ENCODE results near the gene FUT1. TPM values are rescaled to one million over a fixed set of nuclear protein-coding genes. Genes with fewer than 3 reads are reported as not detected.
A peak's percentile ranks its signal among the peaks of the same experiment; 100 is the strongest.

The FUT1 gene
- total RNA-seq, 1 experiment from 2014 or later: 30.5 TPM

- peaks cover 13% of the 10 kb centered on the region for H3K4me1 Mint-ChIP-seq (ENCODE audit: low read depth, unreplicated experiment)
- Histone ChIP-seq H3K9me3 (no peaks in the 10 kb centered on the region), H3K4me3 (ENCODE audit: low read depth, low read length) (no peak overlapping the region), H3K27me3 (replicated peaks; ENCODE audit: control insufficient read depth, insufficient read depth, low read length) (no peaks in the 10 kb centered on the region), H3K36me3 (ENCODE audit: control insufficient read depth, insufficient read depth, low read length) (no peaks in the 10 kb centered on the region), H3K4me1 (peaks cover 8% of the 10 kb centered on the region)
- CTCF ChIA-PET: interaction anchor here (0.5 to 3.5 kb wide), 32 partner anchors 9 to 332 kb away, joined by 3 to 77 read pairs (median 5); partner anchors contain the start of genes BCAT2, CA11, DHDH and GYS1
- POLR2A ChIA-PET: interaction anchor here (0.5 to 1.7 kb wide), 7 partner anchors 11 to 176 kb away, joined by 3 to 19 read pairs (median 4); partner anchors contain the start of genes BCAT2, HSD17B14 and SPHK2
- H3K36me3 Mint-ChIP-seq (ENCODE audit: insufficient read depth, unreplicated experiment): peaks cover 21% of the 10 kb centered on the region
- no peak for DNase-seq
- H3K4me3 Mint-ChIP-seq (ENCODE audit: unreplicated experiment): peak overlapping the region; percentile 83
- peak overlapping the region; percentile 79 for H3K27ac Mint-ChIP-seq (ENCODE audit: unreplicated experiment)
- H3K27me3 Mint-ChIP-seq (ENCODE audit: insufficient read depth, unreplicated experiment): no peaks in the 10 kb centered on the region
- no TSS peak for BruUV-seq (replicated peaks)
- H3K9me3 Mint-ChIP-seq (ENCODE audit: unreplicated experiment): no peaks in the 10 kb centered on the region
- no peak for TF ChIP-seq CTCF (IDR thresholded peaks at IDR 0.05; ENCODE audit: insufficient read depth in 1 of 2, low read depth in 1 of 2, low read length in 1 of 2, severe bottlenecking in 1 of 2, unreplicated experiment in 1 of 2)
- intact Hi-C loops (cut with micrococcal nuclease; ENCODE audit: unreplicated experiment): loop anchor here (1.0 to 2.0 kb wide), 4 partner anchors 12 to 175 kb away; partner anchors contain the start of gene BCAT2
These were observed 43.2 kb upstream of the FUT1 start for GRCh38 chr19:48795685-48796070.

DNA sequence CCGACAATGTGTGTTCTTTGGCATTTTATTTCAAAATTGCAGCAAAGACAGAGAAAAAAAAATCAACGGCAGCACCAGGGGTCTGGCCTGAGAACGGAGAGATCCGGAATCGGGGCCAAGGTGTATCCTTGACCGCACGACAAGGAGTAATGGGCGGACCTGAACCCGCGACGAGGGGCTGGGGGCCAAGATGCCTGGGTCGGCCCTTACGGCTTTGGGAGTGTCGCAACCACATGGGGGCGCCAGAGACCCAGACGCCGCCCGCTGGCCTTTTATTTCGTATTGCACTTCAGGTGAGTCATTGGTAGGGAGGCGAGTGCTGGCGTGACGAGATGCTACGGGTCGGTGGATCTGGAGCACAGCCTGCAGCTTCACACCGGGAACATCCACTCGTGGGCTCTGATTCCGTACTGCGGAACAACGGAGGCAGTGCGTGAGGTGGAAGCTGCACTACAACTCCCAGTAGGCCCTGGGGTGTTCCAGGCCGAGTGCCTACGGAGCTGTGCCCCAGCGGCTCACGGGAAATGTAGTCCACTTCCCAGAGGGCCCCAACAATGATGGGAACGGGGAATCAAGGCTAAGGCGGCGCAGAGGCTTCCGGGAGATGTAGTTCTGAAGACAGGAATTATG is 42.7 kb upstream of the FUT1 start:
- DNase-seq: peak; percentile 95
- Mint-ChIP-seq H3K4me3 (ENCODE audit: unreplicated experiment) (peak overlapping the region; percentile 83), H3K27ac (ENCODE audit: unreplicated experiment) (peak overlapping the region; percentile 79), H3K9me3 (ENCODE audit: unreplicated experiment) (no peaks in the 10 kb centered on the region), H3K4me1 (ENCODE audit: low read depth, unreplicated experiment) (peaks cover 13% of the 10 kb centered on the region), H3K36me3 (ENCODE audit: insufficient read depth, unreplicated experiment) (peaks cover 21% of the 10 kb centered on the region), H3K27me3 (ENCODE audit: insufficient read depth, unreplicated experiment) (no peaks in the 10 kb centered on the region)
- ChIA-PET CTCF (interaction anchor here (0.5 to 3.5 kb wide), 33 partner anchors 9 to 333 kb away, joined by 3 to 77 read pairs (median 5); partner anchors contain the start of genes BCAT2, CA11, DHDH and GYS1), POLR2A (interaction anchor here (0.5 to 1.7 kb wide), 7 partner anchors 12 to 176 kb away, joined by 3 to 19 read pairs (median 4); partner anchors contain the start of genes BCAT2, HSD17B14 and SPHK2)
- TF ChIP-seq CTCF (IDR thresholded peaks at IDR 0.05; ENCODE audit: insufficient read depth in 1 of 2, low read depth in 1 of 2, low read length in 1 of 2, severe bottlenecking in 1 of 2, unreplicated experiment in 1 of 2): peak; percentile 94 to 95
- Histone ChIP-seq H3K4me1 (peaks cover 8% of the 10 kb centered on the region), H3K36me3 (ENCODE audit: control insufficient read depth, insufficient read depth, low read length) (no peaks in the 10 kb centered on the region), H3K4me3 (ENCODE audit: low read depth, low read length) (peak overlapping the region; percentile 55), H3K27me3 (replicated peaks; ENCODE audit: control insufficient read depth, insufficient read depth, low read length) (no peaks in the 10 kb centered on the region), H3K9me3 (no peaks in the 10 kb centered on the region)
- no TSS peak for BruUV-seq (replicated peaks)
- intact Hi-C loops (cut with micrococcal nuclease; ENCODE audit: unreplicated experiment): loop anchor here (1.0 to 2.0 kb wide), 4 partner anchors 12 to 176 kb away; partner anchors contain the start of gene BCAT2

DNA sequence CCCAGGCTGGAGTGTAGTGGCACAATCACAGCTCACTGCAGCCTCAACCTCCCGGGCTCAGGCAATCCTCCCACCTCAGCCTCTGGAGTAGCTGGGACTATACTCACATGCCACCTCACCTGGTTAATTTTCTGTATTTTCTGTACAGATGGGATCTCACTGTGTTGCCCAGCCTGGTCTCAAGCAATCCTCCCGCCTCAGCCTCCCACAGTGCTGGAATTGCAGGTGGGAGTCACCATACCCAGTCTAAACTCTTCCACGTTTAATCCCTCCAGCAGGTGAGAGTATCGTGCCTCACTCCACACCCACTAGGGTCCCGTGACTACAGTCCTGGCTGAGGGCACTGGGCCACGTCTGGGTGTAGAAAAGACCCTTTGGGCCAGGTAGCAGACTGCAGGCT is 41.9 kb upstream of the FUT1 start:
- H3K4me1 ChIP-seq: peaks cover 8% of the 10 kb centered on the region
- Mint-ChIP-seq H3K4me1 (ENCODE audit: low read depth, unreplicated experiment) (peaks cover 13% of the 10 kb centered on the region), H3K36me3 (ENCODE audit: insufficient read depth, unreplicated experiment) (peaks cover 18% of the 10 kb centered on the region), H3K9me3 (ENCODE audit: unreplicated experiment) (no peaks in the 10 kb centered on the region), H3K4me3 (ENCODE audit: unreplicated experiment) (peak overlapping the region; percentile 83), H3K27ac (ENCODE audit: unreplicated experiment) (peak overlapping the region; percentile 79), H3K27me3 (ENCODE audit: insufficient read depth, unreplicated experiment) (no peaks in the 10 kb centered on the region)
- no TSS peak for BruUV-seq (replicated peaks)
- H3K9me3 ChIP-seq: no peaks in the 10 kb centered on the region
- ChIA-PET CTCF (interaction anchor here (0.7 to 3.5 kb wide), 6 partner anchors 14 to 55 kb away, joined by 3 to 77 read pairs (median 10); partner anchors contain the start of genes BCAT2 and HSD17B14), POLR2A (interaction anchor here (0.7 kb wide), 1 partner anchor 173 kb away, joined by 3 read pairs; no protein-coding TSS in a partner anchor)
- DNase-seq: no peak
- no peaks in the 10 kb centered on the region for H3K36me3 ChIP-seq (ENCODE audit: control insufficient read depth, insufficient read depth, low read length)
- no peak for TF ChIP-seq CTCF (IDR thresholded peaks at IDR 0.05; ENCODE audit: insufficient read depth in 1 of 2, low read depth in 1 of 2, low read length in 1 of 2, severe bottlenecking in 1 of 2, unreplicated experiment in 1 of 2)
- H3K27me3 ChIP-seq (replicated peaks; ENCODE audit: control insufficient read depth, insufficient read depth, low read length): no peaks in the 10 kb centered on the region
- intact Hi-C loops (cut with micrococcal nuclease; ENCODE audit: unreplicated experiment): loop anchor here (2.0 kb wide), 1 partner anchor 177 kb away; no protein-coding TSS in a partner anchor
- H3K4me3 ChIP-seq (ENCODE audit: low read depth, low read length): no peak overlapping the region
